HepG2 (cell line): ENCODE data around the gene CNKSR3. TPM values are rescaled to one million over a fixed set of nuclear protein-coding genes. Genes with fewer than 3 reads are reported as not detected.

Experiments
- ATF1 ChIP-seq: IDR thresholded peaks from 2 replicates; pipeline ENCODE4 v1.6.1; 2016; ENCODE audit warnings: mild to moderate bottlenecking, control low read depth
- FOSL1 ChIP-seq: sonication (generic); formaldehyde crosslinking; IDR thresholded peaks from 2 replicates; pipeline ENCODE4 v1.9.0; 2021; ENCODE audit warnings: missing genetic modification reagents, borderline replicate concordance
- GATAD2A ChIP-seq: IDR thresholded peaks from 2 replicates; pipeline ENCODE4 v1.6.1; 2016
- HNF4G ChIP-seq, 2 experiments: sonication (generic) in 1 of 2; formaldehyde crosslinking in 1 of 2; IDR thresholded peaks; 2 replicates each; pipeline versions ENCODE4 v1.4.0 to v1.6.1; 2011 to 2020; ENCODE audit warnings: borderline replicate concordance in 2 of 2, low read depth in 2 of 2, mild to moderate bottlenecking in 2 of 2, low read length in 1 of 2, missing genetic modification reagents in 1 of 2, moderate library complexity in 1 of 2
- HOMEZ ChIP-seq: IDR thresholded peaks from 2 replicates; pipeline ENCODE4 v1.6.1; 2016; ENCODE audit warnings: low read depth
- HOXA3 ChIP-seq: sonication (generic); formaldehyde crosslinking; IDR thresholded peaks from 2 replicates; pipeline ENCODE4 v1.5.0; 2020; ENCODE audit warnings: missing genetic modification reagents
- KDM3A ChIP-seq: IDR thresholded peaks from 2 replicates; pipeline ENCODE4 v1.6.1; 2018; ENCODE audit warnings: low read depth, missing compliant biosample characterization
- MEIS1 ChIP-seq: sonication (generic); formaldehyde crosslinking; IDR thresholded peaks from 2 replicates; pipeline ENCODE4 v1.9.0; 2021; ENCODE audit warnings: mild to moderate bottlenecking, missing genetic modification reagents, moderate library complexity, borderline replicate concordance
- NFE2L2 ChIP-seq: fragments of 150-350 bp; IDR thresholded peaks from 2 replicates; pipeline ENCODE4 v1.6.1; 2014; ENCODE audit warnings: low read length
- PPARG ChIP-seq: conservative IDR thresholded peaks from 2 replicates; pipeline ENCODE4 v1.6.1; 2016; ENCODE audit warnings: missing biosample characterization, missing genetic modification reagents
- RAD21 ChIP-seq: fragments of 450-650 bp; formaldehyde crosslinking; IDR thresholded peaks from 2 replicates; pipeline ENCODE4 v1.5.0; 2020; ENCODE audit warnings: mild to moderate bottlenecking
- REL ChIP-seq: sonication (generic); formaldehyde crosslinking; conservative IDR thresholded peaks from 2 replicates; pipeline ENCODE4 v1.8.0; 2022; ENCODE audit warnings: mild to moderate bottlenecking, missing genetic modification reagents, moderate library complexity
- THAP11 ChIP-seq: IDR thresholded peaks from 2 replicates; pipeline ENCODE4 v1.6.1; 2016; ENCODE audit warnings: missing biosample characterization, missing genetic modification reagents
- USF2 ChIP-seq, 2 experiments: sonication (generic) in 1 of 2; formaldehyde crosslinking in 1 of 2; IDR thresholded peaks; 2 replicates each; pipeline versions ENCODE4 v1.5.1 to v1.6.1; 2011 to 2020; ENCODE audit warnings: borderline replicate concordance in 1 of 2, low read depth in 1 of 2, low read length in 1 of 2, mild to moderate bottlenecking in 1 of 2, missing genetic modification reagents in 1 of 2, moderate library complexity in 1 of 2
- ZFX ChIP-seq: sonication (generic); formaldehyde crosslinking; IDR thresholded peaks from 2 replicates; pipeline ENCODE4 v1.4.0; 2020; ENCODE audit warnings: mild to moderate bottlenecking, low read depth, missing genetic modification reagents, moderate library complexity
- ZFYVE20 ChIP-seq: sonication (generic); formaldehyde crosslinking; IDR thresholded peaks from 2 replicates; pipeline ENCODE4 v1.8.0; 2023; ENCODE audit warnings: low read depth, mild to moderate bottlenecking, moderate library complexity, missing genetic modification reagents, borderline replicate concordance
- ZMAT3 ChIP-seq: sonication (generic); formaldehyde crosslinking; conservative IDR thresholded peaks from 2 replicates; pipeline ENCODE4 v1.7.0; 2021; ENCODE audit warnings: missing genetic modification reagents
- ZNF224 ChIP-seq: sonication (generic); formaldehyde crosslinking; IDR thresholded peaks from 2 replicates; pipeline ENCODE4 v1.5.0; 2020; ENCODE audit warnings: mild to moderate bottlenecking, missing genetic modification reagents
- ZNF281 ChIP-seq: sonication (generic); formaldehyde crosslinking; IDR thresholded peaks from 2 replicates; pipeline ENCODE4 v1.4.0; 2020; ENCODE audit warnings: missing genetic modification reagents, borderline replicate concordance
- ZNF737 ChIP-seq: sonication (generic); formaldehyde crosslinking; IDR thresholded peaks from 2 replicates; pipeline ENCODE4 v1.5.0; 2020; ENCODE audit warnings: missing genetic modification reagents, mild to moderate bottlenecking, borderline replicate concordance
- ZNF775 ChIP-seq: sonication (generic); formaldehyde crosslinking; IDR thresholded peaks from 2 replicates; pipeline ENCODE4 v1.4.0; 2020; ENCODE audit warnings: missing genetic modification reagents, mild to moderate bottlenecking, moderate library complexity, borderline replicate concordance
- ZNF781 ChIP-seq: sonication (generic); formaldehyde crosslinking; IDR thresholded peaks from 2 replicates; pipeline ENCODE4 v1.5.1; 2020; ENCODE audit warnings: borderline replicate concordance, mild to moderate bottlenecking, missing genetic modification reagents; ENCODE audit errors: not compliant biosample characterization
- ZNF878 ChIP-seq: sonication (generic); formaldehyde crosslinking; IDR thresholded peaks from 2 replicates; pipeline ENCODE4 v1.8.1; 2023; ENCODE audit warnings: mild to moderate bottlenecking, missing genetic modification reagents, moderate library complexity
- polyA plus RNA-seq, 8 experiments: library from polyadenylated mRNA; depleted of rRNA in 3 of 8; stranded (reverse) in 7 of 8; unstranded in 1 of 8; fragments of >200 nt; fragmentation: Illumina TruSeq in 4 of 8; extraction: Trizol in 4 of 8; gene quantifications; 2 replicates each; pipeline versions ENCODE4 v1.2.1 to v1.2.3, GENCODE V29; 2011 to 2016; ENCODE audit warnings: low read depth in 4 of 8, missing spikeins in 1 of 8, mixed read lengths in 1 of 8; ENCODE audit not compliant: insufficient read depth in 1 of 8
- total RNA-seq, 5 experiments: library from RNA; depleted of rRNA; stranded (reverse); fragments of >200 nt; fragmentation: Illumina TruSeq; extraction: Trizol; gene quantifications; 2 replicates each; pipeline ENCODE4 v1.2.3, GENCODE V29; 2016; ENCODE audit warnings: low read depth in 1 of 5

Gene CNKSR3
- total and polyA plus RNA-seq, 2 of the 13 experiments (the other 11 are each of a cell fraction or from before 2014, with no cell fraction given): 9.2 to 38.6 TPM

- TF ChIP-seq HNF4G (IDR thresholded peaks at IDR 0.05; ENCODE audit: borderline replicate concordance, low read depth, low read length): no peak
- TF ChIP-seq HNF4G (CRISPR knock-in tag; IDR thresholded peaks at IDR 0.05; ENCODE audit: borderline replicate concordance, low read depth): no peak
- peak; percentile 53; the same call in 1 of the 2 replicates for TF ChIP-seq RAD21 (CRISPR knock-in tag)
- TF ChIP-seq ZNF775 (CRISPR knock-in tag): no peak
- TF ChIP-seq ZNF878 (CRISPR knock-in tag): no peak
- no peak for TF ChIP-seq ATF1 (CRISPR knock-in tag)
- no peak for TF ChIP-seq ZNF737 (CRISPR knock-in tag)
- TF ChIP-seq ZFX: no peak
- TF ChIP-seq NFE2L2: no peak
- no peak for TF ChIP-seq FOSL1 (CRISPR knock-in tag)
- no peak for TF ChIP-seq ZNF224
- TF ChIP-seq HOMEZ (CRISPR knock-in tag): 0 out of 2 replicates have a peak, but pooled peaks have one; percentile 16
- TF ChIP-seq PPARG (CRISPR knock-in tag): no peak
- TF ChIP-seq KDM3A (CRISPR knock-in tag): no peak
- TF ChIP-seq ZNF781 (CRISPR knock-in tag): no peak
- 0 out of 2 replicates have a peak, but pooled peaks have one; percentile 18 for TF ChIP-seq HOXA3
- TF ChIP-seq THAP11 (CRISPR knock-in tag): no peak
- TF ChIP-seq ZNF281 (CRISPR knock-in tag): no peak
- TF ChIP-seq USF2 (IDR thresholded peaks at IDR 0.05; ENCODE audit: low read depth, low read length): no peak
- no peak for TF ChIP-seq USF2 (CRISPR knock-in tag; IDR thresholded peaks at IDR 0.05; ENCODE audit: borderline replicate concordance)
- TF ChIP-seq MEIS1 (CRISPR knock-in tag): no peak
- no peak for TF ChIP-seq ZMAT3 (CRISPR knock-in tag)
- no peak for TF ChIP-seq ZFYVE20 (CRISPR knock-in tag)
- TF ChIP-seq REL: no peak
- peak; percentile 71; the same call in 1 of the 2 replicates for TF ChIP-seq GATAD2A (CRISPR knock-in tag)
These were observed 9.5 kb downstream of the CNKSR3 start (continued) for GRCh38 chr6:154500769-154501577.
